SW480 (cell line): ENCODE data around the gene ME3.
"Not testable (repeated sequence)": the region's sequence is repeated elsewhere in the genome, so short reads cannot be mapped to it uniquely, and the experiment has no call there.

Source experiments
- DNase-seq: peaks from one replicate; pipeline ENCODE4 v3.0.0-alpha.2; 2016; ENCODE audit warnings: low spot score

The ME3 gene

GRCh38 chr11:86587264-86588193 is 84.9 kb downstream of the ME3 start:
- DNase-seq: no peak

DNA sequence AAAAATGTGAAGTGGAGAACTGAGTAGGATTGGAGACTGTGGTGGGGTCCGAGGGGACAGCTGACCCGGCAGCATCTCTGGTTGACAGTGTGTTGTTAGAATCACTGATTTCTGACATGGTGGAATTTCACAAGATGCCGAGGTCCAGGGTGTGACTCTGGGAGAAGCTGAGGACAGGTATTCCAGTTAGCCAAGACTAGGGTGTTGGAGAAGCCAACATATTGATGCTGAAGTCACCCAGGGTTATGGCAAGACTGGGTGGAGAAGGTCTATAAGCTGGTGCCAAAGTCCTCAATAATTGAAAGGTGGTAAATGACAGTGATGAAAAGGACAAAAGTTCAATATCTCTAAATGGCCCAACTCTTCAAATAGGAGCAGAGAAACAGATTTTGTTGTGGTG is 86.1 kb downstream of the ME3 start:
- no peak for DNase-seq

GRCh38 chr11:86582898-86583297 is 89.5 kb downstream of the ME3 start:
- DNase-seq: no peak

- DNase-seq: no peak
Measured at GRCh38 chr11:86580535-86580934, 91.9 kb downstream of the ME3 start.

- no peak for DNase-seq
Measured at GRCh38 chr11:86579406-86579731, 93.0 kb downstream of the ME3 start.

DNA sequence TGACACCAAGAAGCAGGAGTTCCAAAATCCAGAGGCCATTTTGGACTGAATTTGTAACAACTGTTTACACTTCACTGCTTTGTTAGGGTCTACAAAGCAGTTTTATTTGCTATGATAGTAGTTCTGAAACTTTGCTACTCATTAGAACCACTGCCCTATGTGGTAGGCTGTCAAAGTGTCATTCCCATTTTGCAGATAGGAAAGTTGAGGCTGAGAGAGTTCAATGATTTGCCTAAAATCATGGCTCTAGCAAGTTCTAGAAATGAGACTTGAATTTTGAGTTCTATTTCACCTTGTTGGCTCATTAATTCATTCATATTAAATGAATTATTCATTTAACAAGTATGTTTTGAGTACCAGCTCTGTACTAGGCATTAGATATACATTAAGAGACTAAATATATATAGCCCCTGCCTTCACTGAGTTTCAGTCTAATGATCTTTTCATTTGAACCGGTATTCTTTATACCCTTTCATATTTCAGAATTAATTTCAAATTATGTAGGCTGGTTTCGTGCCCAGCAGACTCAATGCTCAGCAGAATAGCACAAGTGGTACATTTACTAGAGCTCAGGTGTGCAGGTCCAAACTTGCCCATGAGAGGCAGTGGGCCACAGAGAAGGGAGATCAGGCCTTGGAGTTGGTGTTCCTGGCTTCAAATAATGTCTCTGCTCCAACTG is 93.5 kb downstream of the ME3 start:
- DNase-seq: no peak

GRCh38 chr11:86577644-86578636 is 94.5 kb downstream of the ME3 start:
- no peak for DNase-seq

- DNase-seq: no peak
Measured at GRCh38 chr11:86576946-86577624, 95.3 kb downstream of the ME3 start.

DNA sequence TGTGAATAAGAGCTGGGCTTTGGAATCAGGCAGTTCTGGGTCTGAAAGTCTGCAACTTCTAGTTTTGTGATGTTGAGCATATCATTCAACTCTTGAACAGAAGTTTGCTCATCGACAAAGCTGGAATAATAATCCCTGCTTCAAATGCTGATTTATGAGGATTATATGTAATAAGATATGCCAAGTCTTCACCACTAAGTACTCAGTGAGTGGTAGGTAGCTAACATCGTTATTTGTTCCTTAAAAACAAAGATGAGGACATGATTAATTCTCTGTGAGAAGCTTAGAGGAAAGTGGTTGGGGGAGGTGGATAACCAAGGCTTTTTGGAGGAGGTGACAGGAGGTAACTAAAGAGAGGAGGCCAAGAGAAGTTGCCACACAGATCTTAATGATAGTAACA is 96.5 kb downstream of the ME3 start:
- DNase-seq: no peak

DNA sequence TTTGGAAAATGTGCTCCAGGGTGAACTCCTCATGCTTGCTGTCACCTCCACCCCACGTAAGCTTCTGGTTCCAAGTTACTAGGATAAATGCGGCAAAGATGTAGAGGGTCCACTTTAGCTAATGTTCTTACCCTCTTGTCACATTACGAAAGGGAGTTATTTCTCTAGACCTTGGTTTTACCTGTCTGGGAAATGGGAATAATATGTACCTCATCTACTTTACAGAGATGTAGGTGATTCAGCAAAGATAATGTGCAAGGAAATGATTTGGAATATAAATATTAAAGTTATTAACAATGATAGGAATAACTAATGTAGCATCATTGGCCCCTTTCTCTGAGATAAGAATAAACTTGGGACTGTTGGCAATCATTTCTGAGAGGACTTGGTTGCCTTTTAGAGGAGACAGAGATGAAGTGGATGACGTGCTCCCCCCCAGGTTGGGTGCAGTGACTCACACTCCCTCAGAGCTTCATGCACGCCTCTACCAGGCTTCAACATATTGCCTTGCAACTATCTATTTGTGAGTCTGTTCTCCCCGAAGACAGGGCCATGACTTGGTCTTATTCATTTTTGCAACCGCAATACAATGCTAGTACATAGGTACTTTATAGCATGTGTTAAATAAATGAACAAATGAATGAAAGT is 97.1 kb downstream of the ME3 start:
- no peak for DNase-seq

DNA sequence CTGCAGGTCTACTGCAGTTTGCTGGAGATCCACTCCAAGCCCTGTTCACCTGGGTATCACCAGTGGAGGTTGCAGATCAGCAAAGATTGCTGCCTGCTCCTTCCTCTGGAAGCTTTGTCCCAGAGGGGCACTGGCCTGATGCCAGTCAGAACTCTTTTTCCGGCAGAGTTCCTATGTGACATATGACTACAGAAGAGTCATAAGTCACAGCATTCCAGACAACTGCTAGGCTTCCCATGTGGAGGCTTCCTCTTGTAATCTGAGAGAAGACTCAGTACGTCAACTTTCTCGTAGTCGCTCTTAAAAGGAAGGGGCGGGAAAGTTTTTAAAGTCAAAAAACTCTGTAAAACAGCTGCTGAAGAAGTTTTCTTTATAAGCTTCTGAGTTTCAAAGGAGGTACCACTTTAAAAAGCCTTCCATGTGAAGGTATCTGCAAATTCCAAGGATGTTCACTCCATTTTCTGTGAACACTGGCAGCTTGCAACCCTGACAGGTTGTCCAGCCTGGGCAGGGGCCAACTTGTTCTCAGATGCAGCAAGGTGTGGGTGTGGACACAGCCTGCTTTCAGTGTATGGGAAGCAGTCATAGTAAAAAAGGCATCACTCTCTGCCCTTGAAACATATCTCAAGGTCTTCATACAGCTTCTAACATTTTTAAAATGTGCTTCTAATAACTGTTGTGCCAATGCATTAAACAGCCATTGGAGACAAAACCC is 97.8 kb downstream of the ME3 start:
- DNase-seq: no peak

GRCh38 chr11:86571273-86571948 is 101.0 kb downstream of the ME3 start:
- no peak for DNase-seq

DNA sequence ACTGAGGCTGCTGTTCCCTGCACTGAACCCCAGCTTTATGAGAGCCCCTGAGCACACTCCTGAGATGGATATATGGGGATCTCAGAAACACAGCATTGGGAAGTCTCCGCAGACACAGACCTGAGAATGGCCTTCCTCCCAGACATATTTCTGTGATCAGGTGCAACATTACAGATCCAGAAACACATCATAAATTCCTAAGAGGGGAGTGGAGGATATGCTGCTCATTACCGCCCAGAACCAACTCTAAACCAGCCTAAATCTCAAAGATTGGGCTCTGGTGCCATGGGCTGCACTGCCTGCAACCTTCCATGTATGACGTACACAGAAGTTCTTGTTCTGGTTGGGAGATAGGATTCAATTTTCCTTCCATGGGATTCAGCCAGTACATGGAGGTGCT is 102.0 kb downstream of the ME3 start:
- no peak for DNase-seq

GRCh38 chr11:86570020-86570419 is 102.4 kb downstream of the ME3 start:
- no peak for DNase-seq

DNA sequence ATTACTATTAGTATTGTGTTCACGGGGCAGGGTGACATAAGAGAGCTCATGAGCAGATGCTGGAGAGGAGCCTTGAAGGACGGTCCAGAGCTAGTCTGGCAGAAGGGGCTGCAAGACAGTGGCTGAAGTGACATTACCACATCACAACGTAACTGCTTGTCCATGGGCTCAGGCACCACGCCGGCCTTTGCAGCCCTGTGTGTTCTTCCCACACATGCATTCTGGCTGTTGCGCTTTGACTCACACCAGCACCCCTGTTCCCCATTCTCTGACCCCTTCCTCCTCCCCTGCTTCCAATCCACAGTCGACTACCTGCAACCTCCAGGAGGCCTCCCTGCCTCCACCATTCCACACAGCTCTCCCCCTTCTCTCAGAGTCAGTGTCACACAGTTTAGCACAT is 103.3 kb downstream of the ME3 start:
- DNase-seq: no peak

DNA sequence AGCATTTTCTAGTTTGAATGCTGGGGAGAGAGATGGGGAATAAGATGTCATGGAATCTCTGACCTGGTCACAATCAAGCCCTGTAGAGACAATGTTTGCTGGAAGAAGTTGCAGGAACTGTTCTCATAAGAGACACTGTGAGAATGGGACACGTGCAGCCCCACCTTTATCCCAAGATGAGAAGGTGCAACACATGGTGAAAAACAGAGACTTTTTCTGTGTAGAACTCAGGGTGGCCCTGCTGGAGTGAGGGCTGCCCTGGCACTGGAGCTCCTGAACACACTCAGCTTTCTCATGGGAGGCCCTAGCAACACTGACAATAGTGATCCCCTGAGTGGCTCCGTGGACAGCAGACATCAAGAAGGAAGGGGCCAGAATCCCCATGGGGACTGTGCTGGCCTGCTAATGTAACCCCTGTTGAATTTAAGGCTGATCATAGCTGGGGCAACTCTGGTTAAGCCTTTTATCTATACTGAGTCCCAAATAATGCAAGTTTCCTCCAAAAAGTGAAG is 106.6 kb downstream of the ME3 start:
- no peak for DNase-seq

GRCh38 chr11:86565388-86565787 is 107.0 kb downstream of the ME3 start:
- DNase-seq: no peak

GRCh38 chr11:86562842-86563241 is 109.6 kb downstream of the ME3 start:
- not testable (repeated sequence) for DNase-seq

DNA sequence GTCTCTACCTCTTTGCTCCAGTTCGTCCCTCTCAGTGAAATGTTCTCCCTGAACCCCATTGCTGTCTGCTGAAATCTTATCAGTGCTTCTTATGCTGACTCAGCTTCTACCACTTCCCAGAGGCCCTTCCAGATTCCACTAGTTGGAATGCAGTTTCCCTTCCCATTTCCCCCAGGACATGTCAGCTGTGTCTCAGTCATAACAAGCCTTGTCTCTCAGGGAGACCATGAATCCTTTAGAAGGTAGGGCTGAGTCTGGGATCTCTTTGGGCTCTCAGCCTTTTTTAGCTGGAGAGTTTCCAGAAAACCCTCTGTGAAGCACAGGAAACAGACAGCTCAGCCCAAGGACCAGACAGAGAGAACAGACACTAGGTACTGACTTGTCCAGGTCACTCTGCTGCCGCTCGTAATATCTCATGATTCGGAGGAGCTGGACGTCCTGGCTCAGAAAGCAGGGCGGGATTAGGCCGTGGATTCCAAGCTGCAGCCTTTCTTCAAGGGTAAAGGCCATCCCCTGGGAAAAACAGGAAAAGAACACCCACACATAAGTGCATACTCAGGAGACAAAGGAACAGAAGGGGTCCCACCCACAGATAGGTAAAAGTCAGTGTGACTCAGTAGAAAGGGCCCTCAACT is 113.0 kb downstream of the ME3 start:
- DNase-seq: no peak
